Measurements from ENCODE around the gene SLC25A39. TPM values are rescaled to one million over a fixed set of nuclear protein-coding genes. Genes with fewer than 3 reads are reported as not detected.
A peak's percentile ranks its signal among the peaks of the same experiment; 100 is the strongest.

The SLC25A39 gene
- total and polyA plus RNA-seq, 2 of the 13 experiments (the other 11 are each of a cell fraction or from before 2014, with no cell fraction given) = 144 to 151 TPM

- TF ChIP-seq USF2 (IDR thresholded peaks at IDR 0.05; ENCODE audit: low read depth, low read length) (no peak), USF2 (CRISPR knock-in tag; IDR thresholded peaks at IDR 0.05; ENCODE audit: borderline replicate concordance) (no peak), MYC (CRISPR knock-in tag; IDR thresholded peaks at IDR 0.05; ENCODE audit: borderline replicate concordance) (0 out of 2 replicates have a peak, but pooled peaks have one; percentile 17), ZNF574 (CRISPR knock-in tag; IDR thresholded peaks at IDR 0.05) (peak; percentile 54; the same call in 1 of the 2 replicates), IRX3 (CRISPR knock-in tag; IDR thresholded peaks at IDR 0.05; ENCODE audit: borderline replicate concordance, low read depth) (no peak), ZNF607 (CRISPR knock-in tag; IDR thresholded peaks at IDR 0.05; ENCODE audit: borderline replicate concordance) (no peak), GZF1 (CRISPR knock-in tag; IDR thresholded peaks at IDR 0.05) (no peak), HOXA3 (CRISPR knock-in tag; IDR thresholded peaks at IDR 0.05) (peak; percentile 59; the same call in 1 of the 2 replicates), TFDP2 (CRISPR knock-in tag; IDR thresholded peaks at IDR 0.05) (peak; percentile 76; the same call in 1 of the 2 replicates), PAX8 (CRISPR knock-in tag; IDR thresholded peaks at IDR 0.05; ENCODE audit: borderline replicate concordance) (no peak), NFAT5 (CRISPR knock-in tag; IDR thresholded peaks at IDR 0.05) (no peak), ZNF660 (CRISPR knock-in tag; IDR thresholded peaks at IDR 0.05; ENCODE audit: borderline replicate concordance, low read depth) (no peak), RNF2 (conservative IDR thresholded peaks at IDR 0.05; ENCODE audit: low read depth) (0 out of 2 replicates have a peak, but pooled peaks have one; percentile 54), ZNF296 (CRISPR knock-in tag; conservative IDR thresholded peaks at IDR 0.05) (no peak)
Measured at GRCh38 chr17:44363613-44364159, 39.1 kb upstream of the SLC25A39 start, which contains the start of gene FAM171A2 (continued).
